Heart left ventricle (tissue), 16 donors: Measurements from ENCODE around the gene FGA. TPM values are rescaled to one million over a fixed set of nuclear protein-coding genes. Genes with fewer than 3 reads are reported as not detected.

ENCODE experiments used
- ATAC-seq, 4 donors: fragments of 200-7000 bp; cut with Tn5 transposase; one replicate each; pipeline ENCODE4 v1.9.1; 2020 to 2022; ENCODE audit warnings: moderate library complexity in 4 of 4, mild to moderate bottlenecking in 3 of 4, moderate number of reproducible peaks in 1 of 4
- DNase-seq, 5 donors: peaks; one replicate each; pipeline ENCODE4 v3.0.0-alpha.2; 2020
- H3K27ac ChIP-seq, 12 donors: fragments of 200-600 bp; sonication (generic) in 4 of 12; one replicate each; pipeline versions ENCODE4 v1.5.0 to v1.8.0; 2016 to 2022; ENCODE audit warnings: mild to moderate bottlenecking in 2 of 12
- H3K27me3 ChIP-seq, 9 donors: fragments of 200-600 bp; sonication (generic) in 2 of 9; one replicate each; pipeline versions ENCODE4 v1.5.1 to v1.8.0; 2016 to 2022; ENCODE audit warnings: mild to moderate bottlenecking in 3 of 9
- H3K36me3 ChIP-seq, 9 donors: fragments of 200-600 bp; sonication (generic) in 2 of 9; one replicate each; pipeline versions ENCODE4 v1.5.0 to v1.8.0; 2018 to 2022; ENCODE audit warnings: mild to moderate bottlenecking in 2 of 9
- H3K4me1 ChIP-seq, 12 donors: fragments of 200-600 bp; sonication (generic) in 4 of 12; one replicate each; pipeline versions ENCODE4 v1.5.0 to v1.8.0; 2016 to 2022; ENCODE audit warnings: mild to moderate bottlenecking in 3 of 12
- H3K4me3 ChIP-seq, 12 donors: fragments of 200-600 bp; sonication (generic) in 4 of 12; one replicate each; pipeline versions ENCODE4 v1.5.0 to v1.8.0; 2017 to 2022; ENCODE audit warnings: mild to moderate bottlenecking in 9 of 12, moderate library complexity in 4 of 12
- H3K9me3 ChIP-seq, 12 donors: fragments of 200-600 bp; sonication (generic) in 4 of 12; one replicate each; pipeline versions ENCODE4 v1.5.0 to v1.8.0; 2016 to 2022; ENCODE audit warnings: mild to moderate bottlenecking in 1 of 12
- POLR2A ChIP-seq, 2 donors: fragments of 450-650 bp; IDR thresholded peaks; one replicate each; pipeline ENCODE4 v1.6.1; 2017; ENCODE audit warnings: antibody characterized with exemption in 2 of 2, mild to moderate bottlenecking in 2 of 2, moderate library complexity in 2 of 2
- WGBS, 4 donors: extraction: QIAGEN DNeasy Blood & Tissue Kit in 2 of 4; methylation state at CpG; one replicate each; pipeline versions ENCODE4 v1.1.5 to v1.1.7; 2013 to 2018; 5-methylcytosine and 5-hydroxymethylcytosine counted together
- intact Hi-C, 10 donors: fragments of 100-400 bp; cut with DNase I; formaldehyde crosslinking; loops; one replicate each; pipeline versions ENCODE4 v1.11.1 to v1.14.2; 2022
- polyA plus RNA-seq, 2 donors: library from polyadenylated mRNA; stranded (reverse); fragments of 200-250 nt; gene quantifications; one replicate each; pipeline ENCODE4 v1.2.3, GENCODE V29; 2013
- total RNA-seq, 9 donors: library from RNA; depleted of rRNA in 2 of 9; stranded (reverse); fragments of >200 nt in 2 of 9; fragmentation: NEBNext Ultra II Directional in 3 of 9; extraction: Animal tissue kit (Norgen Biotek cat#: 25700) in 3 of 9; gene quantifications; one replicate each; pipeline versions ENCODE4 v1.1.0 to v1.2.4, GENCODE V29; 2016 to 2023
- TF ChIP-seq, protein P1 (sequence below), 12 donors: fragments of 200-600 bp; sonication (generic) in 4 of 12; IDR thresholded peaks; one replicate each; pipeline versions ENCODE4 v1.5.0 to v1.8.0; 2018 to 2022; ENCODE audit warnings: antibody characterized with exemption in 12 of 12, mild to moderate bottlenecking in 5 of 12
- donor health status: ischemic (EF 13 %, LVEDD 7.1; RV severe dilation, severe dysfunction).
- donor health status: healthy with polysubstance abuse.
- donor health status: DM: no; HTN: yes; CAD: no.
- donor health status: DM: no; HTN: no; CAD: no.
- donor health status: ischemic (EF 25% LVEDD 6.9; RV normal size, moderate dysfunction).
- donor health status: ischemic (EF 25% LVEDD 5.7; RV mildly dilated, moderate dysfunction).
- donor health status: healthy.
- donor health status: DM: yes; HTN: yes; CAD: no.
- donor health status: ischemic (EF 35%, LVEDD 5.7; RV mildly dilated, moderate dysfunction).
- donor health status: nonischemic (EF 11% LVEDD 7.7; RV severe dilation, severe dysfunction).
- donor health status: DM: yes; HTN: yes; CAD: no.
- donor health status: PGD.
- donor health status: ischemic (EF 29% LVEDD 5.4; RV normal size, mild dysfunction).
- donor health status: nonischemic (EF 23%, LVEDD 6.1; RV moderate dilation, normal function).

Gene FGA
- total and polyA plus RNA-seq, 11 donors = 0.25 to 0.77 (median 0.32) TPM; not detected in 8

- Histone ChIP-seq H3K9me3 (no peaks in the 10 kb centered on the region), H3K27me3 (no peaks in the 10 kb centered on the region), H3K27ac (no peak overlapping the region), H3K36me3 (no peaks in the 10 kb centered on the region), H3K4me1 (no peaks in the 10 kb centered on the region), H3K4me3 (no peak overlapping the region)
- intact Hi-C loops = loop anchor here in 1 of 10 donors (10.0 kb wide), 1 partner anchor 204 kb away; no protein-coding TSS in a partner anchor
- ATAC-seq = no peak
- 93 to 97% (median 94%) methylated on average over 1 of the region's 1 CpG for WGBS, 4 donors
- DNase-seq = no peak
- no peak for TF ChIP-seq POLR2A (IDR thresholded peaks at IDR 0.05)
- TF ChIP-seq, protein P1, sequence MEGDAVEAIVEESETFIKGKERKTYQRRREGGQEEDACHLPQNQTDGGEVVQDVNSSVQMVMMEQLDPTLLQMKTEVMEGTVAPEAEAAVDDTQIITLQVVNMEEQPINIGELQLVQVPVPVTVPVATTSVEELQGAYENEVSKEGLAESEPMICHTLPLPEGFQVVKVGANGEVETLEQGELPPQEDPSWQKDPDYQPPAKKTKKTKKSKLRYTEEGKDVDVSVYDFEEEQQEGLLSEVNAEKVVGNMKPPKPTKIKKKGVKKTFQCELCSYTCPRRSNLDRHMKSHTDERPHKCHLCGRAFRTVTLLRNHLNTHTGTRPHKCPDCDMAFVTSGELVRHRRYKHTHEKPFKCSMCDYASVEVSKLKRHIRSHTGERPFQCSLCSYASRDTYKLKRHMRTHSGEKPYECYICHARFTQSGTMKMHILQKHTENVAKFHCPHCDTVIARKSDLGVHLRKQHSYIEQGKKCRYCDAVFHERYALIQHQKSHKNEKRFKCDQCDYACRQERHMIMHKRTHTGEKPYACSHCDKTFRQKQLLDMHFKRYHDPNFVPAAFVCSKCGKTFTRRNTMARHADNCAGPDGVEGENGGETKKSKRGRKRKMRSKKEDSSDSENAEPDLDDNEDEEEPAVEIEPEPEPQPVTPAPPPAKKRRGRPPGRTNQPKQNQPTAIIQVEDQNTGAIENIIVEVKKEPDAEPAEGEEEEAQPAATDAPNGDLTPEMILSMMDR (IDR thresholded peaks at IDR 0.05) = no peak
These were observed 30.1 kb downstream of the FGA start for GRCh38 chr4:154560419-154560801.

GRCh38 chr4:154559494-154560418, 30.8 kb downstream of the FGA start:
- Histone ChIP-seq H3K9me3 (no peaks in the 10 kb centered on the region), H3K27me3 (no peaks in the 10 kb centered on the region), H3K36me3 (no peaks in the 10 kb centered on the region), H3K27ac (no peak overlapping the region), H3K4me1 (no peaks in the 10 kb centered on the region), H3K4me3 (no peak overlapping the region)
- TF ChIP-seq, protein P1 (IDR thresholded peaks at IDR 0.05) = peak in 7 of 12 donors; percentile 4 to 40 (median 31)
- TF ChIP-seq POLR2A (IDR thresholded peaks at IDR 0.05) = no peak
- no peak for DNase-seq
- intact Hi-C loops = loop anchor here in 7 of 10 donors (5.0 to 10.0 kb wide), 6 partner anchors 58 to 815 kb away; partner anchors contain the start of gene MAP9 (in 2 of the 7)
- ATAC-seq = no peak
- WGBS, 4 donors = 69 to 76% (median 75%) methylated on average over 9 of the region's 9 CpGs

DNA sequence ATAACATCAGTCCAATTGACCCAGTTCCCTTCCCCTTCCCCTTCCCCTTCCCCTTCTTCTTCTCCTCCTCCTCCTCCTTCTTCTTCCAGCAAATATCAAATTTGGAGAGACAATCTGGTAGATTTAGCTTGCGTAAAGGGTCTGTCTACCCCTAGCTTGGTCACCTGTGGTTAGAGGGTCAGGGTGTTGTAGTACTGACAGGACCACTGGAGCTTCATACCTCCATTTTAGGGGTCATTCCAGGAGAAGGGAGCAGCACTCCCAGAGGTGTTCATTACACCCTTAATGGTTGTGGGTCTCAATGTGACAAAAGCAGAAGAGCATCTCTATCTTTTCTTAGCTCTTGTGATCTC, 31.4 kb downstream of the FGA start:
- Histone ChIP-seq H3K9me3 (no peaks in the 10 kb centered on the region), H3K27me3 (no peaks in the 10 kb centered on the region), H3K36me3 (no peaks in the 10 kb centered on the region), H3K4me1 (no peaks in the 10 kb centered on the region), H3K4me3 (no peak overlapping the region), H3K27ac (no peak overlapping the region)
- no peak for ATAC-seq
- intact Hi-C loops = loop anchor here in 7 of 10 donors (5.0 to 10.0 kb wide), 5 partner anchors 58 to 816 kb away; partner anchors contain the start of gene MAP9 (in 2 of the 7)
- 88 to 93% (median 91%) methylated on average over 1 of the region's 1 CpG for WGBS, 4 donors
- no peak for DNase-seq
- TF ChIP-seq, protein P1 (IDR thresholded peaks at IDR 0.05) = no peak
- TF ChIP-seq POLR2A (IDR thresholded peaks at IDR 0.05) = no peak
